Urothelium cell line (cell line): ENCODE data around the gene CA14.
"Not testable (repeated sequence)": the region's sequence is repeated elsewhere in the genome, so short reads cannot be mapped to it uniquely, and the experiment has no call there.

Experiments used
- DNase-seq: peaks from one replicate; pipeline ENCODE4 v3.0.0; 2011; ENCODE audit warnings: low spot score, mixed read lengths
- FAIRE-seq: peaks from 2 replicates; lab custom pipeline; 2011; peaks lifted over from hg19 to GRCh38; lab: Jason Lieb, UNC

The CA14 gene

GRCh38 chr1:150273311-150273710 is 15.7 kb downstream of the CA14 start:
- FAIRE-seq (no peak), DNase-seq (no peak)

GRCh38 chr1:150280138-150280707 is 22.6 kb downstream of the CA14 start:
- FAIRE-seq (no peak), DNase-seq (no peak)

- DNase-seq (peak; percentile 48), FAIRE-seq (no peak)
Observed at GRCh38 chr1:150281221-150281757, 23.7 kb downstream of the CA14 start.

- DNase-seq (no peak), FAIRE-seq (peak; percentile 59)
Observed at GRCh38 chr1:150281758-150282557, 24.4 kb downstream of the CA14 start, which contains the start of gene CIART. TSS of gene CIART (plus strand) at chr1:150282554. CDS start at chr1:150283268, 714 bp downstream.

GRCh38 chr1:150282558-150282958 is 25.0 kb downstream of the CA14 start:
- DNase-seq (no peak), FAIRE-seq (no peak)

GRCh38 chr1:150283260-150283659 is 25.7 kb downstream of the CA14 start:
- no peak for FAIRE-seq
- DNase-seq = no peak

- FAIRE-seq (no peak), DNase-seq (no peak)
Observed at GRCh38 chr1:150288382-150288781, 30.8 kb downstream of the CA14 start.

- DNase-seq (no peak), FAIRE-seq (no peak)
Observed at GRCh38 chr1:150288822-150289221, 31.2 kb downstream of the CA14 start.

- DNase-seq (peak; percentile 87), FAIRE-seq (no peak)
Observed at GRCh38 chr1:150293433-150294253, 36.1 kb downstream of the CA14 start, which contains the start of gene MRPS21. TSS of gene MRPS21 (plus strand) at chr1:150293861. CDS start at chr1:150294367, 506 bp downstream.

GRCh38 chr1:150295476-150295875 is 37.9 kb downstream of the CA14 start:
- no peak for FAIRE-seq

GRCh38 chr1:150299716-150300115 is 42.1 kb downstream of the CA14 start:
- no peak for DNase-seq
- FAIRE-seq = no peak

More at GRCh38 chr1:150295476-150295875, 37.9 kb downstream of the CA14 start:
- no peak for DNase-seq

GRCh38 chr1:150302338-150302737 is 44.8 kb downstream of the CA14 start:
- FAIRE-seq = no peak

GRCh38 chr1:150302902-150303301 is 45.3 kb downstream of the CA14 start:
- DNase-seq = no peak
- no peak for FAIRE-seq

More at GRCh38 chr1:150302338-150302737, 44.8 kb downstream of the CA14 start:
- DNase-seq = no peak

GRCh38 chr1:150308585-150308984 is 51.0 kb downstream of the CA14 start:
- not testable (repeated sequence) for FAIRE-seq, DNase-seq

GRCh38 chr1:150309758-150310508 is 52.4 kb downstream of the CA14 start:
- FAIRE-seq (no peak), DNase-seq (no peak)

GRCh38 chr1:150311762-150312161 is 54.2 kb downstream of the CA14 start:
- no peak for FAIRE-seq
- no peak for DNase-seq
